ENCODE measurements around the gene SERPINA5. TPM values are rescaled to one million over a fixed set of nuclear protein-coding genes. Genes with fewer than 3 reads are reported as not detected.

Gene SERPINA5
- total and polyA plus RNA-seq, 2 donors (not counting 1 experiment from before 2014, with no cell fraction given) = not detected

DNA sequence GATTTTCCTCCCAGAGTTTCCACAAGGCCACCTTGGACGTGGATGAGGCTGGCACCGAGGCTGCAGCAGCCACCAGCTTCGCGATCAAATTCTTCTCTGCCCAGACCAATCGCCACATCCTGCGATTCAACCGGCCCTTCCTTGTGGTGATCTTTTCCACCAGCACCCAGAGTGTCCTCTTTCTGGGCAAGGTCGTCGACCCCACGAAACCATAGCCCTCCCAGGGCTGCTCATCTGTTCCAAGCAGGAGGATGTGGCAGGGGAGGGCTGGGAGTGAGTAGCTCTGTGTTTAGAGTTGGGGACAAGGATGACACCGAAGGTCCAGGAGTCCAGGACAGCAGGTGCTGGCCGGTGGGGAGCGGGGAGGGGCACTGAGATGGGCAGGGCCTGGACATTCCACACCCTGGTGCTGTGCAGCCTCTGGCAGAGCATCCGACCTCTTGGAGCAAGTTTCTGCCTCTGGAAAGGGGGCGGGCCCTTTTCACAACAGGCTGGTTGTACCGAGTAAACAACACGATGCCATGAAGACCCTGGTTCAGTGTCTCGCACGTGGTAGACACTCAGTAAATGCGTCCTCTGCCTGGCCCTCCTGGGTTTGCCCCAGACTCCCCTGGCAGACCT is 11.7 kb upstream of the SERPINA5 start:
- H3K4me1 ChIP-seq (ENCODE audit: control insufficient read depth, extremely low read depth, insufficient read depth, low read length) = no peaks in the 10 kb centered on the region
- no peak for DNase-seq (ENCODE audit: low read depth in 2 of 2)
- H4K20me1 ChIP-seq (ENCODE audit: control insufficient read depth, extremely low read depth, insufficient read depth, low read length) = no peaks in the 10 kb centered on the region
- TF ChIP-seq EZH2 (IDR thresholded peaks at IDR 0.05; ENCODE audit: low read length, missing control alignments) = no peak
- H3K9ac ChIP-seq (ENCODE audit: insufficient read depth, low read length) = no peak overlapping the region
- no peaks in the 10 kb centered on the region for H3K9me3 ChIP-seq (ENCODE audit: control insufficient read depth, insufficient read depth, low read depth, low read length)
- H3K27ac ChIP-seq (ENCODE audit: insufficient read depth, low read length) = no peak overlapping the region
- H3K4me3 ChIP-seq (replicated peaks in 1 of 4; ENCODE audit: control extremely low read depth in 1 of 4, insufficient read depth in 1 of 4, low read depth in 3 of 4, low read length in 4 of 4) = no peak overlapping the region
- no peaks in the 10 kb centered on the region for H3K36me3 ChIP-seq (ENCODE audit: control insufficient read depth, insufficient read depth, low read length)
- H3K4me2 ChIP-seq (ENCODE audit: extremely low read depth, insufficient read depth, low read length) = no peak overlapping the region
- H2AFZ ChIP-seq (ENCODE audit: low read length) = no peak overlapping the region
- H3K27me3 ChIP-seq (ENCODE audit: control insufficient read depth, insufficient read depth, low read length) = no peaks in the 10 kb centered on the region
- no peaks in the 10 kb centered on the region for H3K79me2 ChIP-seq (ENCODE audit: control insufficient read depth, insufficient read depth, low read length)

DNA sequence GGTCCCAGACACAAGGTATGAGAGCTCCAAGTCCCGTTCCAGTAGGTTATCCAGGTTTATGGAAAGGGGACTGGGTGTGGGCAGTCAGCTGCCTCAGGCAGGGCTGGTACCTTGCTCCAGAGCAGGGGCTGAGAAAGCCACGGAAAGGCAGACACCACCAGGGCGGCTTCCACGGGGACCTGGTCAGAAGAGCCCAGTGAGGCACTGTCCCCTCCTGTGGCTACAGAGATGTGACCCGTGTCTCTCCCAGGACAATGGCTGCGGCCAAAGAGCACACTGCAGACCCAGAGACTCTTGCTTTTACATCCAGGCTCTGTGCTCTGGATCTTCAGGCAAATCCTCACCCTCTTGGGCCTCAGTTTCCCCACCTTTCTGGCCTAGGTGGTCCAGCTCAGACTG is 11.2 kb upstream of the SERPINA5 start:
- DNase-seq (ENCODE audit: low read depth in 2 of 2) = no peak
- H3K27me3 ChIP-seq (ENCODE audit: control insufficient read depth, insufficient read depth, low read length) = no peaks in the 10 kb centered on the region
- H3K79me2 ChIP-seq (ENCODE audit: control insufficient read depth, insufficient read depth, low read length) = no peaks in the 10 kb centered on the region
- H3K27ac ChIP-seq (ENCODE audit: insufficient read depth, low read length) = no peak overlapping the region
- H3K9ac ChIP-seq (ENCODE audit: insufficient read depth, low read length) = no peak overlapping the region
- H4K20me1 ChIP-seq (ENCODE audit: control insufficient read depth, extremely low read depth, insufficient read depth, low read length) = no peaks in the 10 kb centered on the region
- H2AFZ ChIP-seq (ENCODE audit: low read length) = no peak overlapping the region
- H3K4me3 ChIP-seq (replicated peaks in 1 of 4; ENCODE audit: control extremely low read depth in 1 of 4, insufficient read depth in 1 of 4, low read depth in 3 of 4, low read length in 4 of 4) = no peak overlapping the region
- TF ChIP-seq EZH2 (IDR thresholded peaks at IDR 0.05; ENCODE audit: low read length, missing control alignments) = no peak
- TF ChIP-seq, protein P1, sequence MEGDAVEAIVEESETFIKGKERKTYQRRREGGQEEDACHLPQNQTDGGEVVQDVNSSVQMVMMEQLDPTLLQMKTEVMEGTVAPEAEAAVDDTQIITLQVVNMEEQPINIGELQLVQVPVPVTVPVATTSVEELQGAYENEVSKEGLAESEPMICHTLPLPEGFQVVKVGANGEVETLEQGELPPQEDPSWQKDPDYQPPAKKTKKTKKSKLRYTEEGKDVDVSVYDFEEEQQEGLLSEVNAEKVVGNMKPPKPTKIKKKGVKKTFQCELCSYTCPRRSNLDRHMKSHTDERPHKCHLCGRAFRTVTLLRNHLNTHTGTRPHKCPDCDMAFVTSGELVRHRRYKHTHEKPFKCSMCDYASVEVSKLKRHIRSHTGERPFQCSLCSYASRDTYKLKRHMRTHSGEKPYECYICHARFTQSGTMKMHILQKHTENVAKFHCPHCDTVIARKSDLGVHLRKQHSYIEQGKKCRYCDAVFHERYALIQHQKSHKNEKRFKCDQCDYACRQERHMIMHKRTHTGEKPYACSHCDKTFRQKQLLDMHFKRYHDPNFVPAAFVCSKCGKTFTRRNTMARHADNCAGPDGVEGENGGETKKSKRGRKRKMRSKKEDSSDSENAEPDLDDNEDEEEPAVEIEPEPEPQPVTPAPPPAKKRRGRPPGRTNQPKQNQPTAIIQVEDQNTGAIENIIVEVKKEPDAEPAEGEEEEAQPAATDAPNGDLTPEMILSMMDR (conservative IDR thresholded peaks at IDR 0.05 in 1 of 2, IDR thresholded peaks at IDR 0.05 in 1 of 2; ENCODE audit: low read depth in 1 of 2, low read length in 2 of 2) = no peak
- H3K9me3 ChIP-seq (ENCODE audit: control insufficient read depth, insufficient read depth, low read depth, low read length) = no peaks in the 10 kb centered on the region
- no peaks in the 10 kb centered on the region for H3K4me1 ChIP-seq (ENCODE audit: control insufficient read depth, extremely low read depth, insufficient read depth, low read length)
- H3K36me3 ChIP-seq (ENCODE audit: control insufficient read depth, insufficient read depth, low read length) = no peaks in the 10 kb centered on the region
- H3K4me2 ChIP-seq (ENCODE audit: extremely low read depth, insufficient read depth, low read length) = no peak overlapping the region

DNA sequence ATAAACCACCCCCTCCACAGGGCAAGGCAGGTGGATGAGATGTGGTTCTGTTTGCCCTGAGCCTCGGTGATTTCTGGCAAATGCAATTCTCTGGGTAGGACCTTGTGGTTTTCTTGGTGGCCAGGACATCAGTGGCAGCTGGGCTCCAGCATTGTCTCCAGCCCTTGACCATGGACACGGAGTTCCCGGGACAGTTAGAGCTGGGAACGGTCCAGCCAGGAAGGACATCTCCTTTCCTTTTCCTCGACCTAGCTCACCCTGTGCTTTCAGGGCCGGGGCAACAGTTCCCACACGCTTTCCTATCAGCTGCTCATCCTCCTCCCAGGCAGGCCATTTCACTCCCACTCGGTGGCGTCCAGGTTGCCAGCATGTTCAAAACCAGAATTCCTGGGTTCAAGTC is 10.8 kb upstream of the SERPINA5 start:
- Histone ChIP-seq H3K9ac (ENCODE audit: insufficient read depth, low read length) (no peak overlapping the region), H3K4me1 (ENCODE audit: control insufficient read depth, extremely low read depth, insufficient read depth, low read length) (no peaks in the 10 kb centered on the region), H2AFZ (ENCODE audit: low read length) (no peak overlapping the region), H3K27me3 (ENCODE audit: control insufficient read depth, insufficient read depth, low read length) (no peaks in the 10 kb centered on the region), H3K4me3 (replicated peaks in 1 of 4; ENCODE audit: control extremely low read depth in 1 of 4, insufficient read depth in 1 of 4, low read depth in 3 of 4, low read length in 4 of 4) (no peak overlapping the region), H3K79me2 (ENCODE audit: control insufficient read depth, insufficient read depth, low read length) (no peaks in the 10 kb centered on the region), H4K20me1 (ENCODE audit: control insufficient read depth, extremely low read depth, insufficient read depth, low read length) (no peaks in the 10 kb centered on the region), H3K9me3 (ENCODE audit: control insufficient read depth, insufficient read depth, low read depth, low read length) (no peaks in the 10 kb centered on the region), H3K27ac (ENCODE audit: insufficient read depth, low read length) (no peak overlapping the region), H3K4me2 (ENCODE audit: extremely low read depth, insufficient read depth, low read length) (no peak overlapping the region), H3K36me3 (ENCODE audit: control insufficient read depth, insufficient read depth, low read length) (no peaks in the 10 kb centered on the region)
- no peak for DNase-seq (ENCODE audit: low read depth in 2 of 2)
- TF ChIP-seq EZH2 (IDR thresholded peaks at IDR 0.05; ENCODE audit: low read length, missing control alignments) = no peak
- TF ChIP-seq, protein P1 (conservative IDR thresholded peaks at IDR 0.05 in 1 of 2, IDR thresholded peaks at IDR 0.05 in 1 of 2; ENCODE audit: low read depth in 1 of 2, low read length in 2 of 2) = no peak

Data from fibroblast of lung (primary cell).